HepG2 (cell line): ENCODE measurements around the gene ESRRG. TPM values are rescaled to one million over a fixed set of nuclear protein-coding genes. Genes with fewer than 3 reads are reported as not detected.

Source experiments
- ATAC-seq: fragments of 200-7000 bp; cut with Tn5 transposase; 3 replicates; pipeline ENCODE4 v1.9.1; 2020; ENCODE audit warnings: mild to moderate bottlenecking, moderate library complexity
- BruUV-seq: library from RNA; stranded (reverse); fragments of 400-500 nt; replicated peaks from 2 replicates; lab custom pipeline; 2021; lab: Mats Ljungman, UMichigan
- CTCF ChIA-PET: fragments of 300-600 bp; formaldehyde crosslinking; extraction: SDS; loops from one replicate; lab custom pipeline; 2021; ENCODE audit warnings: low total read pairs, inconsistent platforms, low intra/inter-chr PET ratio; lab: Yijun Ruan, JAX
- POLR2A ChIA-PET: fragments of 350-600 bp; sonication (Branson Sonifier 250); formaldehyde crosslinking; loops from one replicate; lab custom pipeline; 2020; ENCODE audit warnings: antibody characterized with exemption, inconsistent platforms; lab: Yijun Ruan, JAX
- DNase-seq: peaks from one replicate; pipeline ENCODE4 v3.0.0-alpha.2; 2015; ENCODE audit warnings: low spot score
- FAIRE-seq: peaks from 3 replicates; lab custom pipeline; 2011; peaks lifted over from hg19 to GRCh38; lab: Jason Lieb, UNC
- H2AFZ ChIP-seq: one replicate; pipeline ENCODE4 v1.6.1; 2011; ENCODE audit warnings: low read length, inconsistent platforms
- H3K27ac ChIP-seq: fragments of 300-600 bp; 3 replicates; pipeline ENCODE4 v1.8.0; 2011; ENCODE audit warnings: mixed run types, mild to moderate bottlenecking, mixed read lengths, low read length, inconsistent platforms; ENCODE audit not compliant: insufficient read depth; ENCODE audit errors: extremely low read length
- H3K27me3 ChIP-seq, 2 experiments: fragments of 200-600 bp in 1 of 2; 2 replicates in 1 of 2; 3 replicates in 1 of 2; pipeline versions ENCODE4 v1.6.0 to v1.8.0; 2011; ENCODE audit warnings: low read length in 2 of 2, mild to moderate bottlenecking in 2 of 2, moderate library complexity in 2 of 2, inconsistent platforms in 1 of 2; ENCODE audit not compliant: insufficient read depth in 2 of 2, control insufficient read depth in 1 of 2
- H3K36me3 ChIP-seq, 2 experiments: fragments of 200-600 bp in 1 of 2; replicated peaks in 1 of 2; 2 replicates in 1 of 2; 3 replicates in 1 of 2; pipeline versions ENCODE4 v1.5.1 to v1.8.0; 2011; ENCODE audit warnings: low read length in 2 of 2, inconsistent platforms in 1 of 2; ENCODE audit not compliant: insufficient read depth in 2 of 2, control insufficient read depth in 1 of 2
- H3K4me1 ChIP-seq: 2 replicates; pipeline ENCODE4 v1.5.1; 2012; ENCODE audit warnings: low read length, inconsistent platforms; ENCODE audit not compliant: insufficient read depth
- H3K4me2 ChIP-seq: 2 replicates; pipeline ENCODE4 v1.6.0; 2011; ENCODE audit warnings: low read depth, low read length, inconsistent platforms
- H3K4me3 ChIP-seq, 3 experiments: fragments of 200-600 bp in 1 of 3; sonication (generic), shearing (Covaris generic) in 1 of 3; replicated peaks in 1 of 3; 2 replicates each; pipeline ENCODE4 v1.5.1; 2011 to 2016; ENCODE audit warnings: low read length in 3 of 3, inconsistent platforms in 2 of 3, low read depth in 2 of 3, mild to moderate bottlenecking in 2 of 3, control low read depth in 1 of 3, mixed read lengths in 1 of 3; ENCODE audit not compliant: insufficient read depth in 1 of 3
- H3K79me2 ChIP-seq: one replicate; pipeline ENCODE4 v1.6.1; 2011; ENCODE audit warnings: low read length, inconsistent platforms; ENCODE audit not compliant: insufficient read depth
- H3K9ac ChIP-seq: 2 replicates; pipeline ENCODE4 v1.6.0; 2011; ENCODE audit warnings: mild to moderate bottlenecking, low read depth, low read length, inconsistent platforms; ENCODE audit not compliant: insufficient read depth
- H3K9me3 ChIP-seq: 2 replicates; pipeline ENCODE4 v1.5.1; 2012; ENCODE audit warnings: mild to moderate bottlenecking, low read length
- H4K20me1 ChIP-seq: 2 replicates; pipeline ENCODE4 v1.6.0; 2011; ENCODE audit warnings: inconsistent platforms, mild to moderate bottlenecking, low read length, moderate library complexity; ENCODE audit not compliant: insufficient read depth
- AFF4 ChIP-seq: sonication (generic); formaldehyde crosslinking; IDR thresholded peaks from 2 replicates; pipeline ENCODE4 v1.4.0; 2020; ENCODE audit warnings: missing genetic modification reagents
- CREB3 ChIP-seq: sonication (generic); formaldehyde crosslinking; IDR thresholded peaks from 2 replicates; pipeline ENCODE4 v1.5.0; 2020; ENCODE audit warnings: missing genetic modification reagents
- GABPB1 ChIP-seq: IDR thresholded peaks from 2 replicates; pipeline ENCODE4 v1.6.1; 2016; ENCODE audit warnings: mild to moderate bottlenecking, missing genetic modification reagents, moderate library complexity, missing compliant biosample characterization
- GTF2F1 ChIP-seq: fragments of 150-350 bp; IDR thresholded peaks from 2 replicates; pipeline ENCODE4 v1.6.1; 2014; ENCODE audit warnings: low read length
- HMGXB4 ChIP-seq, 2 experiments: sonication (generic) in 1 of 2; formaldehyde crosslinking in 1 of 2; IDR thresholded peaks; 2 replicates each; pipeline versions ENCODE4 v1.4.0 to v1.6.1; 2018 to 2020; ENCODE audit warnings: missing genetic modification reagents in 2 of 2, borderline replicate concordance in 1 of 2, low read depth in 1 of 2, mild to moderate bottlenecking in 1 of 2, missing biosample characterization in 1 of 2
- KLF9 ChIP-seq: IDR thresholded peaks from 2 replicates; pipeline ENCODE4 v1.6.1; 2016; ENCODE audit warnings: low read depth
- MNT ChIP-seq: fragments of 450-650 bp; IDR thresholded peaks from 2 replicates; pipeline ENCODE4 v1.6.1; 2016
- NKX3-1 ChIP-seq: sonication (generic); formaldehyde crosslinking; IDR thresholded peaks from 2 replicates; pipeline ENCODE4 v1.5.0; 2020; ENCODE audit warnings: missing genetic modification reagents
- NR2F2 ChIP-seq: IDR thresholded peaks from 2 replicates; pipeline ENCODE4 v1.6.1; 2012; ENCODE audit warnings: low read depth, inconsistent platforms, borderline replicate concordance
- RARG ChIP-seq: sonication (generic); formaldehyde crosslinking; IDR thresholded peaks from 2 replicates; pipeline ENCODE4 v1.4.0; 2020; ENCODE audit warnings: low read depth, mild to moderate bottlenecking, missing genetic modification reagents
- RNF2 ChIP-seq: fragments of 450-650 bp; conservative IDR thresholded peaks from 2 replicates; pipeline ENCODE4 v1.6.1; 2016; ENCODE audit warnings: low read depth
- RXRB ChIP-seq: IDR thresholded peaks from 2 replicates; pipeline ENCODE4 v1.6.1; 2016; ENCODE audit warnings: borderline replicate concordance, missing genetic modification reagents, missing compliant biosample characterization
- SIX4 ChIP-seq: sonication (generic); formaldehyde crosslinking; IDR thresholded peaks from 2 replicates; pipeline ENCODE4 v1.4.0; 2020; ENCODE audit warnings: missing genetic modification reagents
- TERF1 ChIP-seq: sonication (generic); formaldehyde crosslinking; IDR thresholded peaks from 2 replicates; pipeline ENCODE4 v1.8.0; 2022; ENCODE audit warnings: mild to moderate bottlenecking, missing genetic modification reagents, moderate library complexity
- ZNF788 ChIP-seq: sonication (generic); formaldehyde crosslinking; IDR thresholded peaks from 2 replicates; pipeline ENCODE4 v1.5.0; 2020; ENCODE audit warnings: mild to moderate bottlenecking, missing genetic modification reagents, borderline replicate concordance
- ZNF883 ChIP-seq: sonication (generic); formaldehyde crosslinking; IDR thresholded peaks from 2 replicates; pipeline ENCODE4 v1.5.1; 2020; ENCODE audit warnings: mild to moderate bottlenecking, missing genetic modification reagents; ENCODE audit errors: not compliant biosample characterization
- in situ Hi-C: cut with HindIII; loops from 2 replicates; pipeline ENCODE4 v1.10.0; 2017; ENCODE audit warnings: low pct_unique_long_range_greater_than_20kb; ENCODE audit not compliant: extremely low pct_ligation_motif_present
- intact Hi-C: fragments of 100-400 bp; cut with micrococcal nuclease; formaldehyde crosslinking; loops from one replicate; pipeline ENCODE4 v1.10.0; 2022; ENCODE audit not compliant: unreplicated experiment
- polyA plus RNA-seq, 8 experiments: library from polyadenylated mRNA; depleted of rRNA in 3 of 8; stranded (reverse) in 7 of 8; unstranded in 1 of 8; fragments of >200 nt; fragmentation: Illumina TruSeq in 4 of 8; extraction: Trizol in 4 of 8; gene quantifications; 2 replicates each; pipeline versions ENCODE4 v1.2.1 to v1.2.3, GENCODE V29; 2011 to 2016; ENCODE audit warnings: low read depth in 4 of 8, missing spikeins in 1 of 8, mixed read lengths in 1 of 8; ENCODE audit not compliant: insufficient read depth in 1 of 8
- total RNA-seq, 5 experiments: library from RNA; depleted of rRNA; stranded (reverse); fragments of >200 nt; fragmentation: Illumina TruSeq; extraction: Trizol; gene quantifications; 2 replicates each; pipeline ENCODE4 v1.2.3, GENCODE V29; 2016; ENCODE audit warnings: low read depth in 1 of 5

Gene ESRRG
- total and polyA plus RNA-seq, 2 of the 13 experiments (the other 11 are each of a cell fraction or from before 2014, with no cell fraction given): not detected

- DNase-seq (no peak), FAIRE-seq (no peak), ATAC-seq (no peak)
- H3K9me3 ChIP-seq: no peaks in the 10 kb centered on the region
- POLR2A ChIA-PET: no interaction called here
- no peaks in the 10 kb centered on the region for H3K79me2 ChIP-seq
- CTCF ChIA-PET: no interaction called here
- no peak overlapping the region for H3K4me2 ChIP-seq
- no peak overlapping the region for H3K9ac ChIP-seq
- H3K4me1 ChIP-seq: no peaks in the 10 kb centered on the region
- H3K27ac ChIP-seq: no peak overlapping the region
- H3K4me3 ChIP-seq: no peak overlapping the region
- no peaks in the 10 kb centered on the region for H3K36me3 ChIP-seq
- H2AFZ ChIP-seq: no peak overlapping the region
- in situ Hi-C loops (no loop called here), intact Hi-C loops (loop anchor here (5.0 kb wide), 1 partner anchor 161 kb away; no protein-coding TSS in a partner anchor)
- no peaks in the 10 kb centered on the region; a peak in 1 of 5 replicates for H3K27me3 ChIP-seq
- H4K20me1 ChIP-seq: no peaks in the 10 kb centered on the region
- BruUV-seq: no TSS peak
- TF ChIP-seq ZNF788 (CRISPR knock-in tag) (no peak), CREB3 (CRISPR knock-in tag) (no peak), GTF2F1 (no peak), NR2F2 (no peak), MNT (no peak), RXRB (no peak), HMGXB4 (CRISPR knock-in tag; IDR thresholded peaks at IDR 0.05; ENCODE audit: borderline replicate concordance in 1 of 2, low read depth in 1 of 2) (no peak), KLF9 (CRISPR knock-in tag) (no peak), SIX4 (CRISPR knock-in tag) (no peak), AFF4 (CRISPR knock-in tag) (no peak), RARG (CRISPR knock-in tag) (no peak), RNF2 (no peak), ZNF883 (no peak), NKX3-1 (no peak), TERF1 (no peak), GABPB1 (CRISPR knock-in tag) (no peak)
Observed at GRCh38 chr1:216711712-216712111, 11.5 kb downstream of the ESRRG start.
